Eye (tissue), 1 donor: Measurements from ENCODE around the gene KCNC2.

ENCODE experiments used
- DNase-seq: peaks from one replicate; pipeline ENCODE4 v3.0.0-alpha.2; 2015

Gene KCNC2

GRCh38 chr12:75157385-75157784, 52.3 kb downstream of the KCNC2 start:
- no peak for DNase-seq

- DNase-seq: no peak
Observed at GRCh38 chr12:75155962-75156361, 53.7 kb downstream of the KCNC2 start.

GRCh38 chr12:75154388-75154787, 55.3 kb downstream of the KCNC2 start:
- DNase-seq: no peak

GRCh38 chr12:75139196-75139595, 70.4 kb downstream of the KCNC2 start:
- DNase-seq: no peak

GRCh38 chr12:75137896-75138295, 71.7 kb downstream of the KCNC2 start:
- DNase-seq: no peak

- no peak for DNase-seq
Observed at GRCh38 chr12:75135026-75135425, 74.6 kb downstream of the KCNC2 start.

GRCh38 chr12:75130811-75131210, 78.8 kb downstream of the KCNC2 start:
- DNase-seq: peak; percentile 60

- no peak for DNase-seq
Observed at GRCh38 chr12:75129275-75129674, 80.4 kb downstream of the KCNC2 start.

GRCh38 chr12:75121036-75121705, 88.5 kb downstream of the KCNC2 start:
- no peak for DNase-seq

- DNase-seq: no peak
Observed at GRCh38 chr12:75120311-75120711, 89.3 kb downstream of the KCNC2 start.

GRCh38 chr12:75116646-75117198, 92.9 kb downstream of the KCNC2 start:
- peak; percentile 65 for DNase-seq

GRCh38 chr12:75115748-75116147, 93.9 kb downstream of the KCNC2 start:
- DNase-seq: no peak

- no peak for DNase-seq
Observed at GRCh38 chr12:75103822-75104221, 105.8 kb downstream of the KCNC2 start.

GRCh38 chr12:75101781-75102180, 107.9 kb downstream of the KCNC2 start:
- DNase-seq: no peak

- no peak for DNase-seq
Observed at GRCh38 chr12:75099210-75099609, 110.4 kb downstream of the KCNC2 start.

- no peak for DNase-seq
Observed at GRCh38 chr12:75097003-75097402, 112.6 kb downstream of the KCNC2 start.

GRCh38 chr12:75087654-75088053, 122.0 kb downstream of the KCNC2 start:
- no peak for DNase-seq

GRCh38 chr12:75086091-75087038, 123.3 kb downstream of the KCNC2 start:
- no peak for DNase-seq

- no peak for DNase-seq
Observed at GRCh38 chr12:75081305-75081704, 128.3 kb downstream of the KCNC2 start.

- no peak for DNase-seq
Observed at GRCh38 chr12:75080582-75080981, 129.1 kb downstream of the KCNC2 start.

GRCh38 chr12:75065482-75065881, 144.2 kb downstream of the KCNC2 start:
- no peak for DNase-seq

- no peak for DNase-seq
Observed at GRCh38 chr12:75062691-75063090, 146.9 kb downstream of the KCNC2 start.

GRCh38 chr12:75058228-75058627, 151.4 kb downstream of the KCNC2 start:
- DNase-seq: no peak

- no peak for DNase-seq
Observed at GRCh38 chr12:75048767-75049166, 160.9 kb downstream of the KCNC2 start.
